Testis (tissue), 2 donors: ENCODE measurements around the gene CEP131.

ENCODE experiments used
- CTCF ChIP-seq, 3 experiments: fragments of 450-650 bp in 2 of 3; fragments of 200-600 bp in 1 of 3; sonication (generic) in 1 of 3; IDR thresholded peaks; one replicate each; pipeline ENCODE4 v1.5.1; 2016 to 2019; ENCODE audit warnings: antibody characterized with exemption in 3 of 3, mild to moderate bottlenecking in 2 of 3, moderate library complexity in 1 of 3
- POLR2A ChIP-seq: fragments of 450-650 bp; IDR thresholded peaks from one replicate; pipeline ENCODE4 v1.6.1; 2017; ENCODE audit warnings: antibody characterized with exemption, mild to moderate bottlenecking, moderate library complexity

- TF ChIP-seq CTCF (IDR thresholded peaks at IDR 0.05) (no peak), POLR2A (no peak)
Measured at GRCh38 chr17:81171941-81172340, 50.8 kb downstream of the CEP131 start.
